ENCODE results near the gene RASSF5. TPM values are rescaled to one million over a fixed set of nuclear protein-coding genes. Genes with fewer than 3 reads are reported as not detected.

The RASSF5 gene
- total and polyA plus RNA-seq, 10 of the 15 experiments (the other 5 are each of a cell fraction or from before 2014, with no cell fraction given): 14.0 to 89.6 (median 68.9) TPM

GRCh38 chr1:206578978-206579374, 71.6 kb downstream of the RASSF5 start:
- in situ Hi-C loops (cut with MboI): no loop called here
- WGBS (ENCODE audit: insufficient coverage, insufficient replicate concordance, low lambda C conversion rate, missing lambda C conversion rate): 85% methylated on average over 4 of the region's 4 CpGs

More at GRCh38 chr1:206578978-206579374, 71.6 kb downstream of the RASSF5 start:
- H3K4me3 ChIP-seq: no peak overlapping the region
- no peak overlapping the region for H3K9ac ChIP-seq (ENCODE audit: control insufficient read depth, insufficient read depth, low read length)
- TF ChIP-seq POLR2A (IDR thresholded peaks at IDR 0.05; ENCODE audit: low read depth, low read length) (peak; percentile 9; the same call in 1 of the 2 replicates), RCOR1 (conservative IDR thresholded peaks at IDR 0.05; ENCODE audit: low read depth, low read length) (no peak), MEF2B (IDR thresholded peaks at IDR 0.05; ENCODE audit: partially characterized antibody, poor library complexity, severe bottlenecking) (no peak), SP1 (IDR thresholded peaks at IDR 0.05; ENCODE audit: low read depth, low read length) (no peak), CHD1 (IDR thresholded peaks at IDR 0.05; ENCODE audit: low read depth, low read length) (no peak), NFYA (IDR thresholded peaks at IDR 0.05; ENCODE audit: borderline replicate concordance, low read depth, low read length) (no peak), NKRF (conservative IDR thresholded peaks at IDR 0.05) (no peak)
- H3K36me3 ChIP-seq (ENCODE audit: control insufficient read depth in 2 of 2, insufficient read depth in 2 of 2, low read length in 1 of 2): peaks cover 18 to 26% of the 10 kb centered on the region in 2 experiments
- H3K4me1 ChIP-seq (ENCODE audit: control insufficient read depth, insufficient read depth, low read length): peaks cover 71% of the 10 kb centered on the region
- H2AFZ ChIP-seq (ENCODE audit: control insufficient read depth, low read depth, low read length): no peak overlapping the region
- DNase-seq (ENCODE audit: low read depth, low spot score): no peak
- SMC1A ChIA-PET (ENCODE audit: uncharacterized antibody, unreplicated experiment): interaction anchor here (0.6 to 15.4 kb wide), 12 partner anchors 13 to 117 kb away, joined by 3 to 476 read pairs (median 6); no protein-coding TSS in a partner anchor
- FAIRE-seq: no peak
- CTCF ChIA-PET: interaction anchor here (0.6 to 15.7 kb wide), 11 partner anchors 13 to 99 kb away, joined by 3 to 440 read pairs (median 4); no protein-coding TSS in a partner anchor
- RAD21 ChIA-PET (ENCODE audit: unreplicated experiment): interaction anchor here (0.8 to 6.4 kb wide), 10 partner anchors 14 to 109 kb away, joined by 3 to 57 read pairs (median 26); partner anchors contain the start of genes IKBKE and RASSF5
- H3K9me3 ChIP-seq (replicated peaks; ENCODE audit: control insufficient read depth, insufficient read depth, low read length): no peaks in the 10 kb centered on the region
- intact Hi-C loops (cut with micrococcal nuclease; ENCODE audit: unreplicated experiment): no loop called here
- no peak for ATAC-seq
- no TSS peak for BruUV-seq (replicated peaks)
- POLR2A ChIA-PET: interaction anchor here (1.0 to 9.8 kb wide), 7 partner anchors 13 to 109 kb away, joined by 3 to 117 read pairs (median 3); partner anchors contain the start of gene IKBKE
- no peaks in the 10 kb centered on the region for H3K27me3 ChIP-seq (replicated peaks in 1 of 2; ENCODE audit: control insufficient read depth in 2 of 2, insufficient read depth in 2 of 2, low read length in 1 of 2)
- H3K27ac ChIP-seq (ENCODE audit: control insufficient read depth, insufficient read depth): peak overlapping the region; percentile 95
- H3K4me2 ChIP-seq (ENCODE audit: control insufficient read depth, insufficient read depth): peak overlapping the region; percentile 89; the same call in 1 of the 2 replicates
- H4K20me1 ChIP-seq (ENCODE audit: control insufficient read depth, insufficient read depth): peaks cover 3% of the 10 kb centered on the region; the same call in 1 of the 2 replicates
- peaks cover 83% of the 10 kb centered on the region for H3K79me2 ChIP-seq (ENCODE audit: control insufficient read depth, insufficient read depth, low read length)
